ENCODE data around the gene PRAMEF2.
"Not testable (repeated sequence)": the region's sequence is repeated elsewhere in the genome, so short reads cannot be mapped to it uniquely, and the experiment has no call there.

Gene PRAMEF2, protein sequence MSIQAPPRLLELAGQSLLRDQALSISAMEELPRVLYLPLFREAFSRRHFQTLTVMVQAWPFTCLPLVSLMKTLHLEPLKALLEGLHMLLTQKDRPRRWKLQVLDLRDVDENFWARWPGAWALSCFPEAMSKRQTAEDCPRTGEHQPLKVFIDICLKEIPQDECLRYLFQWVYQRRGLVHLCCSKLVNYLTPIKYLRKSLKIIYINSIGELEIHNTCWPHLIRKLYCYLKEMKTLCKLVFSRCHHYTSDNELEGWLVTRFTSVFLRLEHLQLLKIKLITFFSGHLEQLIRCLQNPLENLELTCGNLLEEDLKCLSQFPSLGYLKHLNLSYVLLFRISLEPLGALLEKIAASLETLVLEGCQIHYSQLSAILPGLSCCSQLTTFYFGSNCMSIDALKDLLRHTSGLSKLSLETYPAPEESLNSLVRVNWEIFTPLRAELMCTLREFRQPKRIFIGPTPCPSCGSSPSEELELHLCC

DNA sequence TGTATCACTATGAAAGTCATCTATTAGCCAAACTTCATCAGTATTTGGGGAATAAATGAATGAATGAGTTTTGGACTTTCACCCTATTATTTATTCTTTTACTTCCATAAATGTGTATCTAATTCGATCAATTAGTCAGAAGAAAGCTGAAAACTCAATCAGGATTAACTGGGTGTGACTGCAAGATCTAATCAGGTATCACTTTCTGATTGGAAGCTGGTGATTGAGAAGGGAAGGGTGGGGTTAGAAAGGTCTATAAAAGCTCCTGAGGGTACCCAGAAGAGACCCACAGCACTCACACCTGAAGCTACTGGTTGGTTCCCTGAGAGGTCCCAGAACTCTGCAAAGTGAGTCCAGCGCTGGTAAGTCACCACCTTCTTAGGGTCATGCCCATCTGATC is at the start of gene PRAMEF2:
PRAMEF2 (plus strand) TSS at position 301 of the 400 bp plus-strand sequence. CDS start 1,924 bp downstream, outside the sequence.
- DNase-seq = not testable (repeated sequence)

DNA sequence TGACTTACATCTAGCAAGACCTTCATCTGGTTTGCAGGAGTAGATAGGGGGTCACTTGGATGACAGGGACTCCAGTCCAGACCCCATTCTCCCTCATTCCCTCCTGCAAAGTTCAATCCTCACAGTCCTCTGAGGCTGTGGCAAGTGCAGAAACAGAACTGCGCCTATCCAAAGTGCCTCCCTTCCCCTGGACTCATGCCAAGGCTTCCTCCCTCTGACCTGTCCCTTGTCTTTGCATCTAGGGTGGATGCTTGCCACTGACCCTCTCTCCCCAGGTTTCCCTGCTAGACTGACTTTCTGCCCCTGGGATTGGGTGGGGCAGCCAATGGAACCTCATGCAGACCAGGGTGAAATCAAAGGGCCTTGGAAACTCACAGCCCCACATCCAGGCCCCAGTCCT is 47.0 kb upstream of the PRAMEF2 start:
- DNase-seq = no peak

DNA sequence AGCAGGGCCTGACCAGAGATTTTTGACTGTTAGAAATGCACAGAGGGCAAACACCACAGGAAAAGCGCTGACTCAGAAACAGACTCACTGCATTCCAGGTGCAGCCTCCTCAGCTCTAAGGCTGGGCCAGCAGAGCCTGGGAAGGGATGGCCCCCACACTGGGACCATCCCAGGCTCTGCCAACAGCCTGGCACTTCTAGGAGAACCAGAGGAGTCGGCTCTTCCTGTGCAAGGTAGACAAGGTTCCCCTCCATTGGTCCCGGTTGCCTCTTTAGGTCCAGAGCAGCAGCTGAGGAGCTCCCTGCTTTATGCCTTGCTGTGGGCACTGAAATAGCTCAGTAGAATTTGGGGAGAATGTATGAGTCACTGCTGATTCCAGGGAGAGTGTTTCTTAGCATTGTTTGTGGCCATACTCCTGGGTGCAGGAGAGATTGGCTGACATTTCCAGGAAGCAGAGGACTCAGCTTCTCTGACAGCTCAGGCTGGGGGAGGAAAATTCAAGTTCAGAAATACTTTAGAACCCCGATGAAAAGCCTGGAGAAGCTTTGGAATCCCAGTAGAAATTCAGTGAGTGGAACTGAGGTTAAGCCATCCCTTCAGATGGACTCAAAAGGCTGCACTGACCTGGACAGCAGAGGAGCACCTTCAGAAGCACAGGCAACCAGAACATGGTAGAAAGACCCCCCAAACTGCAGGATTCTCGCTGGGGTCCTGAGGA is 46.0 kb upstream of the PRAMEF2 start:
- no peak for DNase-seq

DNA sequence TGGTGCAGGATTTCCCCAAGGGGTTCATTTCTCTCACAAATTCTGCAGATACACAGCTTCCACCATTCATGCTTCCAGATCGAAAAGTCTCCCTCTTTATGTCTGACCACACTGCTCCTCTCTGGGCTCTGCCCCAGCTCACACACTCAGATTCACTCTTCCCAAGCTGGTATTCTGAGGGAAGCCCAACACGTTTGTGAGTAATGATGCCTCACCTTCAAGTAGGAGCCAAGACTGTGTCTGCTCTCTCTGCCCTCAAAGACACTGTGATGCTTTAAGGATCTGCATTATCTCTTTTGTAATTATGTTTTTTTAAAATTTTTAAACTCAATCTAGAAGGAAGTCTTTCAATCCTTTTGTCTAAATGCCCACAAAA is 45.5 kb upstream of the PRAMEF2 start:
- no peak for DNase-seq

DNA sequence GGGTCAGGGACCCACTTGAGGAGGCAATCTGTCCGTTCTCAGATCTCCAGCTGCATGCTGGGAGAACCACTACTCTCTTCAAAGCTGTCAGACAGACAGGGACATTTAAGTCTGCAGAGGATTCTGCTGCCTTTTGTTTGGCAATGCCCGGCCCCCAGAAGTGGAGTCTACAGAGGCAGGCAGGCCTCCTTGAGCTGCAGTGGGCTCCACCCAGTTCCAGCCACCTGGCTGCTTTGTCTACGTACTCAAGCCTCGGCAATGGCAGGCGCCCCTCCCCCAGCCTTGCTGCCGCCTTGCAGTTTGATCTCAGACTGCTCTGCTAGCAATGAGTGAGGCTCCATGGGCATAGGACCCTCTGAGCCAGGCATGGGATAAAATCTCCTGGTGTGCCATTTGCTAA is 37.8 kb upstream of the PRAMEF2 start:
- DNase-seq = not testable (repeated sequence)

DNA sequence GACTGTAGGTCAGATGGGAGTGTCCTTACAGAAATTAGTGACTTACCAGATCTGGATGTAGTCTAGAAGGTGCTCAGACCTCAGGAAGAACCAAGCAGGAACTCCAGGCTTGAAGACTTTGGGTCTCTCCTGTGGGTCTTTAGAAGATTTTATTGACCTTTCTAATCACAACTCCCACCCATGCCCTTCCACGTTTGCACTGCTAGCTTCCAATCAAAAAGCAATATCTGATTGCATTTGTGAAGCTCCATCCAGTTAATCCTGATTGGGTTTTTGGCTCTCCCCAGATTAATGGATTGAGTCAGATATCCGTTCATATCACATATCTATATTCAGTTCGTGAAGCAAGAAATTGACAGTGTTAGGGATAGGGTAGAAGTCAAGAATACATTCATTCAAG is 25.6 kb upstream of the PRAMEF2 start, which contains the start of gene PRAMEF11:
PRAMEF11 (minus strand) TSS at position 101 of the 400 bp plus-strand sequence. CDS start 2,621 bp downstream, outside the sequence.
- not testable (repeated sequence) for DNase-seq

DNA sequence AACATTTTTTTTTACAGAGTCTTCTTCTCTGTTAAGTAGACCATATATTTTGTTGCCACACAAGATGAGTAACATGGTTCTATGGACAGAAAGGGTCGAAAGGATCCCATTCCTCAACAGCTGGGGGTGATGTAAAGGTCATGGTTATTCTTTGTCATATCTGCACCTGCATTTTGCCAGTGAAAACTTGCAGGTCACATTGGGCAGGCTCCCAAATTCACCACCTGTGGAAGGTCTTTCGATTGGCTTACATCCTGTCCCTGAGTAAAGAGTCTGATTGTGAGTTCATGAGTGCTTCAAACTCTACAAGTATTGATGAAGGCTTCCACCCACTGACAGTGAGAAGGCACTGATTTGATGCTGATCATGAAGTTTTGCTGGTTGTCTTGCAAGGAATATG is 23.6 kb upstream of the PRAMEF2 start:
- DNase-seq = not testable (repeated sequence)

DNA sequence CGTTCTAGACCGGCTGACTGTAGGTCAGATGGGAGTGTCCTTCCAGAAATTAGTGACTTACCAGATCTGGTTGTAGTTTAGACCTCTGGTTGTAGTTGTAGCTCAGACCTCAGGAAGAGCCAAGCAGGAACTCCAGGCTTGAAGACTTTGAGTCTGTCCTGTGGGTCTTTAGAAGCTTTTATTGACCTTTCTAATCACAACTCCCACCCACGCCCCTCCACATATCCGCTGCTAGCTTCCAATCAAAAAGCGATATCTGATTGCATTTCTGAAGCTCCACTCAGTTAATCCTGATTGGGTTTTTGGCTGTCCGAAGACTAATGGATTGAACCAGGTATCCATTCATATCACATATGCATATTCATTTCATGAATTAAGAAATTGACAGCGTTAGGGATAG is 8.3 kb upstream of the PRAMEF2 start, which contains the start of gene HNRNPCL1:
HNRNPCL1 (minus strand) TSS at position 101 of the 400 bp plus-strand sequence. CDS start 431 bp downstream, outside the sequence.
- not testable (repeated sequence) for DNase-seq

DNA sequence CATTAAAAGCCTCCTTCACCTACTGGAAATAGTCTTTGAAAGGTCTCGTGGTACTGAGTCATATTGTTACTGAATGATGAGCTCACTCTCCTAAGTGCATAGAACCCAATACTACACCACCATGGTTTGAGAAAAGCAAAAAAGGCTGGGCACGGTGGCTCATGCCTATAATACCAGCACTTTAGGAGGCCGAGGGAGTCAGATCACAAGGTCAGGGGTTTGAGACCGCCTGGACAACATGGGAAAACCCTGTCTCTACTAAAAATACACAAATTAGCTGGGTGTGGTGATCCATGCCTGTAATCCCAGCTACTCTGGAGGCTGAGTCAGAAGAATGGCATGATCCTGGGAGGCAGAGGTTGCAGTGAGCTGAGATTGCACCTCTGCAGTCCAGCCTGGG is 5.1 kb upstream of the PRAMEF2 start:
- no peak for DNase-seq

DNA sequence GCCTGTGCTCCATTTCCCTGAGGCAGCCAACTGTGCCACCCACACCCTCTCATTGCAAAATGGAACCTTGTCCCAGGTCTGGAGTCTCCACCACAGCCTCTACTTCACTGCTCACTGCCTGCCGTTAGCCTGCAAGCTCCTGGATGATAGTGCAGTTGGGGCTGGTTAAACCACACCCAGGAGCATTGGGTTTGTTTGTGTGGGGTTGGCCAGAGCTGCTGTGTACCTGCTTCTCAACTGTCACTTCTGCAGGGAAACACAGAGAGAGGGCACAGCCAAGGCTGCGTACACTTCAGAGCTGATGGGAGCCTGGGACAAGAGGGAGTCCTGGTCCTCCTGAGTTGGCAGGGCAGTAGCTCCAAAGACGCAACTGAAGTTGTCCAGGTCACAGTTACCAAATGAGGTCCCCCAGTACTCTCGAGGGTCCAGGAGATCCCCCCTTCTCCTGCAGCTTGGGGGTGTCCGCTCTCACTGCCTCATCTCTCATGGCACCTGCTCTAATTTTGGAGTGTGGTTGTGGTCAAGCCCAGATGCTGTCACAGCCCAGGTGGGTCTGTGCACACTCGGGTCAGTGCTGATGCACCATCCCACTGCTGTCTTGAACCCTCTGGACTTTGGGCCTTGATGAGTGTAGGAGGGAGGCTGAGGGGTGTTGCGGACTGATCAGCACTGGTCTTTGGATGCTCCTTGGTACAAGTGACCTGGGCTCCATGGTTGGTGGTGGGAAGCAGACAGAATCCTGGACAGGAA is 6.4 kb downstream of the PRAMEF2 start:
- not testable (repeated sequence) for DNase-seq

DNA sequence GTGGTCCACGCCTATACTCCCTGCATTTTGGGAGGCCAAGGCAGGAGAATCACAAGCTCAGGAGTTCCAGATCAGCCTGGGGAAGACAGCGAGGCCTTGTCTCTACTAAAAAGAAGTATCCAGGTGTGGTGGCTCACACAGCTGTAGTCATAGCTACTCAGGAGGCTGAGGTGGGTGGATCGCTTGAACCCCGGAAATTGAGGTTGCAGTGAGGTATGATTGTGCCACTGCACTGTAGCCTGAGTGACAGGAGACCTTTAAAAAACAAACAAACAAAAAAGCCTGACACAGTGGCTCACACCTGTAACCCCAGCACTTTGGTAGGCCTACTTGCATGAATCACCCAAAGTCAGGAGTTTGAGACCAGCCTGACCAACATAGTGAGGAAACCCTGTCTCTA is 21.6 kb downstream of the PRAMEF2 start:
- not testable (repeated sequence) for DNase-seq

DNA sequence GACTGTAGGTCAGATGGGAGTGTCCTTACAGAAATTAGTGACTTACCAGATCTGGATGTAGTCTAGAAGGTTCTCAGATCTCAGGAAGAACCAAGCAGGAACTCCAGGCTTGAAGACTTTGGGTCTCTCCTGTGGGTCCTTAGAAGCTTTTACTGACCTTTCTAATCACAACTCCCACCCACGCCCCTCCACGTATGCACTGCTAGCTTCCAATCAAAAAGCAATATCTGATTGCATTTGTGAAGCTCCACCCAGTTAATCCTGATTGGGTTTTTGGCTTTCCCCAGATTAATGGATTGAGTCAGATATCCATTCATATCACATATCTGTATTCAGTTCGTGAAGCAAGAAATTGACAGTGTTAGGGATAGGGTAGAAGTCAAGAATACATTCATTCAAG is 29.2 kb downstream of the PRAMEF2 start, which contains the start of gene PRAMEF4:
PRAMEF4 (minus strand) TSS at position 101 of the 400 bp plus-strand sequence. CDS start 2,807 bp downstream, outside the sequence.
- DNase-seq = not testable (repeated sequence)

DNA sequence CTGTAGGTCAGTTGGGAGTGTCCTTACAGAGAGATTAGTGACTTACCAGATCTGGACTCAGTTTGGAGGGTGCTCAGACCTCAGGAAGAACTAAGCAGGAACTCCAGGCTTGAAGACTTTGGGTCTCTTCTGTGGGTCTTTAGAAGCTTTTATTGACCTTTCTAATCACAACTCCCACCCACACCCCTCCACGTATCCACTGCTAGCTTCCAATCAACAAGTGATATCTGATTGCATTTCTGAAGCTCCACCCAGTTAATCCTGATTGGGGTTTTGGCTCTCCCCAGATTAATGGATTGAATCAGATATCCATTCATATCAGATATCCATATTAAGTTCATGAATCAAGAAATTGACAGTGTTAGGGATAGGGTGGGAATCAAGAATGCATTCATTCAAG is 41.3 kb downstream of the PRAMEF2 start, which contains the start of gene PRAMEF10:
PRAMEF10 (minus strand) TSS at position 101 of the 400 bp plus-strand sequence. CDS start 2,423 bp downstream, outside the sequence.
- DNase-seq = not testable (repeated sequence)

DNA sequence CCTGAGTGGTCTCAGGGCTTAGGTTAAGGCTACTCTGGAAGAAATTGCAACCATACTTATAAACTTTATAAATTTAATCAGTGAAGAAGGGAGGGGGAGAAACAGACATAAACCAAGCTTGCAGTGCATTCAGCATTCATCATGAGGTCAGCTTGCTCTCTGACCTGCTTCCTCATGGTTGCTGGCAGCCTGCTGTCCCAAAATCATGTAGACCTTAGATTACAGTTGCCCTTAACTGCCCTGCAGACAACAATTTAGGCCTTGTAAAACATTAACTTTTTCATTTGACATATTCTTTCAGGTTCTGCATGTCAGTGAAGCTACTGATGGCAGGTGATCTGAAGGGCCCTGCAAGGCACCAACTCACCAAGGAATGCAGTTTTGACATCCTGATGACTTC is 42.3 kb downstream of the PRAMEF2 start:
- DNase-seq = not testable (repeated sequence)

DNA sequence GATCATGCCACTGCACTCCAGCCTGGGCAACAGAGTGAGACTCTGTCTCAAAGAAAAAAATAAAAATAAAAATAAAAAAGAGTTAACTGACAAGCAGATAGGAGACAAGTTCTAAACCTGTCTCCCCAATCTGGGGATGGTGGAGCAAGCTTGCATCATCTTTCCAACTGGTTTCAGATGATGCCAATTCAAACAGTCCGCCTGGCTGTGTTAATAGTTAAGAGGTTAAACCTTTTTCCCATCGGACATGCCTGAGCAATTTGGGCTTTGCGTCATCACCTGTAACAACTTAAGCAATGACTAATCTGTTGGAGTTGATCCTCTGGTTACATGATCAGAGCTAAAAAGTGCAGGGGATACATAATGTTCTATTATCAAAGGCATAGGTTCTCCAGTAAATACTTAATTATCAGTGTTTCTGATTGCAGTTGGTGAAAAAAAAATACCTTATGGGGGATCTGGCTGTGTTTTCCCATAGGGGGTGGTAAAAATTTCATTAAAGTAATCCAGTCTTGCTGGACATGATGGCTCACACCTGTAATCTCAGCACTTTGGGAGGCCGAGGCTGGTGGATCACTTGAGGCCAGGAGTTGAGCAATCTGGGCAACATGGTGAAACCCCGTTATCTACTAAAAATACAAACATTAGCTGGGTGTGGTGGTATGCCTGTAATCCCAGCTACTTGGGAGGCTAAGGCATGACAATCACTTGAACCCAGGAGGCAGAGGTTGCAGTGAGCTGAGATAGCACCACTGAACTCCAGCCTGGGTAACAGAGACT is 47.1 kb downstream of the PRAMEF2 start:
- DNase-seq = not testable (repeated sequence)
